ENCODE data around the gene GPC6. TPM values are rescaled to one million over a fixed set of nuclear protein-coding genes. Genes with fewer than 3 reads are reported as not detected.

The GPC6 gene
- polyA plus RNA-seq, 1 donor from 2014 or later: 9.0 TPM

- no peaks in the 10 kb centered on the region for H4K20me1 ChIP-seq (ENCODE audit: insufficient read depth)
- H2AFZ ChIP-seq (ENCODE audit: low read depth, low read length): no peak overlapping the region
- H3F3A ChIP-seq (ENCODE audit: insufficient read depth, low read length, poor library complexity, severe bottlenecking): no peaks in the 10 kb centered on the region
- TF ChIP-seq EP300 (conservative IDR thresholded peaks at IDR 0.05; ENCODE audit: poor library complexity, severe bottlenecking) (no peak), POLR2AphosphoS5 (IDR thresholded peaks at IDR 0.05) (no peak), SMC3 (conservative IDR thresholded peaks at IDR 0.05; ENCODE audit: poor library complexity) (no peak), REST (IDR thresholded peaks at IDR 0.05; ENCODE audit: borderline replicate concordance) (no peak), EZH2 (IDR thresholded peaks at IDR 0.05; ENCODE audit: borderline replicate concordance, insufficient read depth, low read length, poor library complexity, severe bottlenecking) (no peak), RAD21 (conservative IDR thresholded peaks at IDR 0.05) (no peak), MXI1 (conservative IDR thresholded peaks at IDR 0.05; ENCODE audit: poor library complexity, severe bottlenecking) (no peak), TAF1 (IDR thresholded peaks at IDR 0.05; ENCODE audit: low read depth) (no peak)
- TF ChIP-seq, protein P1, sequence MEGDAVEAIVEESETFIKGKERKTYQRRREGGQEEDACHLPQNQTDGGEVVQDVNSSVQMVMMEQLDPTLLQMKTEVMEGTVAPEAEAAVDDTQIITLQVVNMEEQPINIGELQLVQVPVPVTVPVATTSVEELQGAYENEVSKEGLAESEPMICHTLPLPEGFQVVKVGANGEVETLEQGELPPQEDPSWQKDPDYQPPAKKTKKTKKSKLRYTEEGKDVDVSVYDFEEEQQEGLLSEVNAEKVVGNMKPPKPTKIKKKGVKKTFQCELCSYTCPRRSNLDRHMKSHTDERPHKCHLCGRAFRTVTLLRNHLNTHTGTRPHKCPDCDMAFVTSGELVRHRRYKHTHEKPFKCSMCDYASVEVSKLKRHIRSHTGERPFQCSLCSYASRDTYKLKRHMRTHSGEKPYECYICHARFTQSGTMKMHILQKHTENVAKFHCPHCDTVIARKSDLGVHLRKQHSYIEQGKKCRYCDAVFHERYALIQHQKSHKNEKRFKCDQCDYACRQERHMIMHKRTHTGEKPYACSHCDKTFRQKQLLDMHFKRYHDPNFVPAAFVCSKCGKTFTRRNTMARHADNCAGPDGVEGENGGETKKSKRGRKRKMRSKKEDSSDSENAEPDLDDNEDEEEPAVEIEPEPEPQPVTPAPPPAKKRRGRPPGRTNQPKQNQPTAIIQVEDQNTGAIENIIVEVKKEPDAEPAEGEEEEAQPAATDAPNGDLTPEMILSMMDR (IDR thresholded peaks at IDR 0.05; ENCODE audit: poor library complexity, severe bottlenecking): no peak
- H3K9me3 ChIP-seq (ENCODE audit: low read length): no peaks in the 10 kb centered on the region
- H3K27ac ChIP-seq (ENCODE audit: low read length): no peak overlapping the region
- H3K4me3 ChIP-seq (ENCODE audit: low read length): no peak overlapping the region
- no peak overlapping the region for H3K4me2 ChIP-seq (ENCODE audit: low read length)
- H3K27me3 ChIP-seq (ENCODE audit: insufficient read depth, low read depth, low read length): no peaks in the 10 kb centered on the region
- H3K9me2 ChIP-seq (ENCODE audit: insufficient read depth, low read length): no peaks in the 10 kb centered on the region
- no peaks in the 10 kb centered on the region for H3K36me3 ChIP-seq (ENCODE audit: insufficient read depth, low read length)
- H3K79me2 ChIP-seq (replicated peaks; ENCODE audit: insufficient read depth, low read length): no peaks in the 10 kb centered on the region
- H3K9ac ChIP-seq (ENCODE audit: low read length): no peak overlapping the region
These were observed 46.1 kb upstream of the GPC6 start for GRCh38 chr13:93180356-93180969.

DNA sequence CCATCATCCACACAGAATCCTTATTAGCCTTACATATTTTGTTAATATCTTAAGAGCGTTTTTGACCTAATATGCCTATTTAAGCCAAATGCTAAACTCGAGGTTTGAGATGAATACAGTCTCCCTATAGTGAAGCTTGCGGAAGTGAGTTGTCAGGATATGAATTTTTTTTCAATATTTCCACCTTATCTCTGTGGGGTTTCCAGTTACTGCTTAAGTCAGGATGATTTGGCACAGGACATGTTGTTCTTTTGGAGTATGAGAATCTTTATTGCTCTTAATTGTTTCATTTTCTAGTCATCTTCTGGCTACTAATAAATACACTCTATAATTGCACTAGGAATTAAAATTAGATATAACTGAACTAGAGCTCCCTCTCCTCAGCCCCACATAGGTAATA is 44.2 kb upstream of the GPC6 start:
- no peak for TF ChIP-seq RAD21 (conservative IDR thresholded peaks at IDR 0.05)
- TF ChIP-seq EP300 (conservative IDR thresholded peaks at IDR 0.05; ENCODE audit: poor library complexity, severe bottlenecking): no peak
- no peak for TF ChIP-seq EZH2 (IDR thresholded peaks at IDR 0.05; ENCODE audit: borderline replicate concordance, insufficient read depth, low read length, poor library complexity, severe bottlenecking)
- TF ChIP-seq POLR2AphosphoS5 (IDR thresholded peaks at IDR 0.05): no peak
- no peak for TF ChIP-seq SMC3 (conservative IDR thresholded peaks at IDR 0.05; ENCODE audit: poor library complexity)
- TF ChIP-seq TAF1 (IDR thresholded peaks at IDR 0.05; ENCODE audit: low read depth): no peak
- TF ChIP-seq, protein P1 (IDR thresholded peaks at IDR 0.05; ENCODE audit: poor library complexity, severe bottlenecking): no peak
- TF ChIP-seq MXI1 (conservative IDR thresholded peaks at IDR 0.05; ENCODE audit: poor library complexity, severe bottlenecking): no peak
- no peak for TF ChIP-seq REST (IDR thresholded peaks at IDR 0.05; ENCODE audit: borderline replicate concordance)
- no peaks in the 10 kb centered on the region for H3K27me3 ChIP-seq (ENCODE audit: insufficient read depth, low read depth, low read length)
- H3K4me3 ChIP-seq (ENCODE audit: low read length): no peak overlapping the region
- H3K9me2 ChIP-seq (ENCODE audit: insufficient read depth, low read length): no peaks in the 10 kb centered on the region
- H3K9me3 ChIP-seq (ENCODE audit: low read length): no peaks in the 10 kb centered on the region
- H3K27ac ChIP-seq (ENCODE audit: low read length): no peak overlapping the region
- H2AFZ ChIP-seq (ENCODE audit: low read depth, low read length): no peak overlapping the region
- no peaks in the 10 kb centered on the region for H3K36me3 ChIP-seq (ENCODE audit: insufficient read depth, low read length)
- no peak overlapping the region for H3K4me2 ChIP-seq (ENCODE audit: low read length)
- H3K79me2 ChIP-seq (replicated peaks; ENCODE audit: insufficient read depth, low read length): no peaks in the 10 kb centered on the region
- H3K9ac ChIP-seq (ENCODE audit: low read length): no peak overlapping the region
- H4K20me1 ChIP-seq (ENCODE audit: insufficient read depth): no peaks in the 10 kb centered on the region
- H3F3A ChIP-seq (ENCODE audit: insufficient read depth, low read length, poor library complexity, severe bottlenecking): no peaks in the 10 kb centered on the region

Measured in neural cell (in vitro differentiated cells).